HS-5 (cell line): Measurements from ENCODE around the gene TK1.
"Not testable (repeated sequence)": the region's sequence is repeated elsewhere in the genome, so short reads cannot be mapped to it uniquely, and the experiment has no call there.

ENCODE experiments used
- DNase-seq: peaks from one replicate; pipeline ENCODE4 v3.0.0-alpha.2; 2012; ENCODE audit warnings: low read depth

The TK1 gene, protein sequence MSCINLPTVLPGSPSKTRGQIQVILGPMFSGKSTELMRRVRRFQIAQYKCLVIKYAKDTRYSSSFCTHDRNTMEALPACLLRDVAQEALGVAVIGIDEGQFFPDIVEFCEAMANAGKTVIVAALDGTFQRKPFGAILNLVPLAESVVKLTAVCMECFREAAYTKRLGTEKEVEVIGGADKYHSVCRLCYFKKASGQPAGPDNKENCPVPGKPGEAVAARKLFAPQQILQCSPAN

DNA sequence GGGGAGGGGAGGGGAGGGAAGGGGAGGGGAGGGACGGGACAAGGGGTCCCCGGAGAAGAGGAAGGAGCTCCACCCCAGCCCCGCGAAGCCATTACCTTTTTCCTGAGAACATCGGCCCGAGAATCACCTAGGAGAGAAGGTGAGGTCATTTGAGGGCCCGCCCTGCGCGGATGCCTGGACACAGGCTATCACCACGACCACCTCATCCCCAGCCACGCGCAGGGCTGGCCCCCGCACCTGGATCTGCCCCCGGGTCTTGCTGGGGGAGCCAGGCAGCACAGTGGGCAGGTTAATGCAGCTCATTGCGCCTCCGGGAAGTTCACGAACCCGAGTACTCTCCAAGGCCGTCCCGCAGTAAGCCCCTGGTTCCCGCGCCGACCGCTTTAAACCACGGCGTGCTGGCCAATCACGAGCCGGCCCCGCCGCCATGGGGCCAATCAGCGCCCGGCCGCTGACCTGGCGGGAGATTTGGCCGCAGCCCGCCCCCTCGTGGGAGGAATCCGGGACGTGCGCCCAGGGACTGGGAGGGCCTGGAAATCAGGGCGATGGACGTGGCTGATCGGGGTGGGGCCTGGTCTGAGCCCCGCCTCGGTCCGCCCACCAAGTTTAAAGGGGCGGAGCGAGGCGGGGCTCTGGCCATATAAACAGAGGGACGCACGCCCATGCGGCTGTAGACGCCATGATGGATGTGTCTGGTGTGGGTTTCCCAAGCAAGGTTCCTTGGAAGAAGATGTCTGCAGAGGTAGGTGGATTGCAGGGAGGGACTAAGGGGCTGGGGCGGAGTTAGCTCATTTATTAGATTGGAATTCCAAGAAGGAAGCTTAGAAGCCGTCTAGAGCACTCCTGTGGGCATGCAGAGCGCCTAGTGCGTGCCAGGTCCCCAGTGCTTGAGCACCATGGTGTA lies at the start of gene TK1, which contains the start of gene AFMID:
TSS of gene TK1 (minus strand) at position 361 of the 904 bp plus-strand sequence. CDS start at position 303, 58 bp downstream.
TSS of gene AFMID (plus strand) at position 671 of the 904 bp plus-strand sequence. CDS start at position 680, 9 bp downstream.
- DNase-seq, result peak; percentile 88

DNA sequence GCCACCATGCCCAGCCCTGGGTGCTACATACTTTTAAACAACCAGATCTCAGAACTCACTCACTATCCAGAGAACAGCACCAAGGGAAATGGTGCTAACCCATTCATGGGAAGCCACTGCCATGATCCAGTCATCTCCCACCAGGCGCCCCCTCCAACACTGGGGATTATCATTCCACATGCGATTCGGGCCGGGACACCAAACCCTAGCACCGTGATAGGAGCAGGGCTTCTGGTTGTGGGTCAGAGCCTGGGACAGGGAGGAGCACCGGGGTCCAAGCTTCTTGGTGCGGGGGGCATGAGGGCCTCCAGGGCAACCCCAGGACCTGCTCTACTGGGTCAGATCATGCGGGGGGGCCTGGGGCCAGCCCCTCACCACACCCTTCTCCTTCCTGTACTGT lies 49.0 kb upstream of the TK1 start:
- DNase-seq, result no peak

DNA sequence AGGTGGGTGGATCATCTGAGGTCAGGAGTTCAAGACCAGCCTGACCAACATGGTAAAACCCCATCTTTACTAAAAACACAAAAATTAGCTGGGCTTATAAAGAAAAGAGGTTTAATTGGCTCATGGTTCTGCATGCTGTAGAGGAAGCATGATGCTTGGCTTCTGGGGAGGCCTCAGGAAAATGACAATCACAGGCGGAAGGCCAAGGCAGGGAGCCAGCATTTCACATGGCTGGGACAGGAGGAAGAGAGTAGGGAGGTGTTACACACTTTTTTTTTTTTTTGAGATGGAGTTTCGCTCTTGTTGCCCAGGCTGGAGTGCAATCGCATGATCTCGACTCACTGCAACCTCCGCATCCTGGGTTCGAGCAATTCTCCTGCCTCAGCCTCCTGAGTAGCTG lies 48.2 kb upstream of the TK1 start:
- not testable (repeated sequence) for DNase-seq

DNA sequence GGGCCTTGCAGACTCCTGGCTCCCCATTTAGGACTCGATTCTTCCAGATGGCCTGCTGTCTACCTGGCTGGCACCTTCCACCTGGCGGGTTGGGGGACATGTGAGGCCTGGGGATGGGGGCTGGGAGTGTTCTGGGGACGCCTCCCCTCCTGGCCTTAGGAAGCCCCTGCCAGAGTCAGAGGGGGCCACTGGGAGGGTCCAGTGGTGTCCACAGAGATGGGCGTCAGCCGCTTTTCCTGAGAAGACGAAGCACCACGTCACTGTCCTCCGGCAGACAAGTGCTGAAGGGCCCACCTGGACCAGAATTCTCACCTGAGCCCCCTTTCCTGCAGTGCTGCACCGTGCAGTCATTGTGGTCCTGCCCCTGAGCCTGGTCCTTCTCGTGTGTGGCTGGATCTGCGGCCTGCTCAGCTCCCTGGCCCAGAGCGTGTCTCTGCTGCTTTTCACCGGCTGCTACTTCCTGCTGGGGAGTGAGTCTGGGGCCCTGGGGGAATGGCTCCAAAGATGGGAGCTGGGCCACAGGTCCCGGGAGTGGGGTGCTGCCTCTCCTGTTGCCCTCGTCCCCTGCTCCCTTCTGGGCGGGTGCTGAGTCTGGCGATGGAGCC lies 47.5 kb upstream of the TK1 start:
- DNase-seq, result no peak

DNA sequence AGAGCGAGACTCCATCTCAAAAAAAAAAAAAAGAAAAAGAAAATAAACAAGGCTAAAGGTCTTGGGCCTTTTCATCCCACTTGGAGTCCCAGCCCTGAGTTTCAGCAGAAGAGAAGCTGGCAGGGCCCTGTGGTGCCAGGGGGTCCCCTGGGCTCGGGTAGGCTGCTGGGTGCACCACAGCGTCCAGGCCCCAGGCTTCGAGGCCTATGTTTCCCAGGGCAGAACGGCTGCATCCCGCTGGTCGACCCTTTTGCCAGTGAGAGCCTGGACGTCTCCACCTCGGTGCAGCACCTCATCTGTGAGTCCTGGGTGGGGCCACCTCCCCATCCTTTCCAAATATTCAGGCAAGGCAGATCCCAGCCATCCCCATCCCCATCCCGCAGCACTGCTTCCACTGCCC lies 46.8 kb upstream of the TK1 start:
- DNase-seq, result no peak

DNA sequence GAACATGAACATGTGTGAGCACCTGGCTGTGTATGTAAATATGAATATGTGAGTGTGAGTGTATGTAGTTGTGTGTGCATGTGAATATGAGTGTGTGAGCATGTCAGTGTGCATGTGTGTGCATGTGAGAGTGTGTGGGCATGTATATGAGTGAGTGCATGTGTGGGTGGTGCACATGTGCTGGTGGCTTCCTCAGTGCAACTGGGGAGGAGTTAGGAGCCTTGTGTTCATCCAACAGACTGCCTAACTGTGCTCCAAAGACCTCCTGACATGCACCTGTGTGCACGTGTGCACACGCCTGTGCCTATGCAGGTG lies 46.0 kb upstream of the TK1 start:
- no peak for DNase-seq

DNA sequence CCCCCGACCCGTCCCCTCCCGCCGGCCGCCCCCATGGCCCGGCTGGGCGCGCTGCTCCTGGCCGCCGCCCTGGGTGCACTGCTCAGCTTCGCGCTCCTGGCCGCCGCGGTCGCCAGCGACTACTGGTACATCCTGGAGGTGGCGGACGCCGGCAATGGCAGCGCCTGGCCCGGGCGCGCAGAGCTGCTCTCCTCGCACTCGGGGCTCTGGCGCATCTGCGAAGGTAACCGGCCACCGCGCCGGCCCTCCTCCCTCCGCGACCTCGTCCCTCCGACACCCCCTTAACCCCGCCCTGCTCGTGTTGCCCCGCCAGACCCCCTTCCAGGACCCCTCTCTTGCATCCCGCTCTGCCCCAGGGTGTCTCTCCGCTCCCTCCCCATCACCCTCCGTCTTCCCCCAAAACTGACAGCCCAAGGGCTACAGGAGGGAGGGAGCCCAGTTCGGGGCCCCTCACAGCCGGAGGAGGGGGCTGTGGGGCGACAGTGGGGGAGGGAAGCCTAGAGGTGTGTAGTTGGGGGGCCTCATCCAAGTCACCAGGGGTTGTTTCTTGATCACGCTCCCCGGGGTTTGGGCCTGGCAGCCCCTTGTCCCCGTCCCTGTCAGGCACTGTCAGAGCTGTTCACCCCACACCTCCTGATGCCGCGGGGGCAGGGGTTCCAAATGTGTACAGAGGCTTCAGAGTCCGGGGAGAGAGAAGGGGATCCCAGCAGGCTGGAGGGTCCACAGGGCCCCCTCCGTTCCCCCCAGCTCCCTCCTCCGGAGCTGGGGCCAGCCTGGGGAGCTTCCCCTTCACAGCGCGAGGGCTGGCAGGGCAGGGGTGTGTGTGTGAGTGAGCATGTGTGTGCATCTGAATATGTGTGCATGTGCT lies 45.4 kb upstream of the TK1 start:
- DNase-seq, result no peak

DNA sequence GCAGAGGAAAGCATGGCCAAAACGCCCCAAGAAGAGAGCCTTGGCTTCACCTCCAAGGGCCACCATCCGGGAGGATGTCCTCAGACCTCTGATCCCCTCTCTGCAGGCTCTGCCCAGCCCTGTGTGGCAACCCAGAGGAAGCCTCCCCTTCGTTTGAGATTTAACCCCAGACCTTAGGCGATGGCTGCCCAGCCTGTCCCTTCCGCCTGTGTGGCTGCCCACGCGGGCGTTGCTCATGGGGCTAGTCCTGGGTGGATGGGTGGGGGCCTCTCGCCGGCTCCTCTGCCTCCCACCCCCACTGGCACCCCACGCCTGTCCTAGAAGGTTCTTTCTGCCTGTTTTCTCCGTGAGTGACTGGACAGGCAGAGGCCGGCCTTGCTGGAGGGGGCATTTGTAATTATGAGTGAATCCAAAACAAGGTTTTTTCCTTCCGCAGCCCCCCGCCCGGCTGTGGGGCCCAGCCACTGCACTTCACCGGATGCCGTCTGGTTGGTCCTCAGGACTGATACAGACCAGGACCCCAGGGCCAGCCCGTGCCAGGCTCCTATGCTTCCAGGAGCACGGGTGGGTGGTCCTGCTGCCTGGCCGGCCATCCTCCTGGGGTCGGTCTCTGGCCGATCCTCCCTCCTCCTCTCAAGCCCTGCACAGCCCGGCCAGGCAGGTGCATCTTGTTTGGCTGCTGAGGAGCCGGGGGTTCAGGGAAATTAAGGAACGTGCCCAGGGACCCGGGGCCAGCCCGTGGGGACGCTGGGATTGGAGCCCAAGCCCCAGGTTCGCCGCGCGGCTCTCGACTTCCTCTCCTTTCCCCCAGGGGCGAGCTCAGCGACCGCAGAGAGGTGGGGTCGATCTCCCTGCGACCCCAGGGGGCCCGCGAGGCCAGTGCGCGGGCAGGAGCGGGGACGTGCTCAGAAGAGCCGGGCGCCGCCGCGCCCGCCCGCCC lies 44.4 kb upstream of the TK1 start, which contains the start of gene TMEM235:
TSS of gene TMEM235 (plus strand) at position 636 of the 940 bp plus-strand sequence. CDS start 393 bp downstream, outside the sequence.
- DNase-seq, result no peak

DNA sequence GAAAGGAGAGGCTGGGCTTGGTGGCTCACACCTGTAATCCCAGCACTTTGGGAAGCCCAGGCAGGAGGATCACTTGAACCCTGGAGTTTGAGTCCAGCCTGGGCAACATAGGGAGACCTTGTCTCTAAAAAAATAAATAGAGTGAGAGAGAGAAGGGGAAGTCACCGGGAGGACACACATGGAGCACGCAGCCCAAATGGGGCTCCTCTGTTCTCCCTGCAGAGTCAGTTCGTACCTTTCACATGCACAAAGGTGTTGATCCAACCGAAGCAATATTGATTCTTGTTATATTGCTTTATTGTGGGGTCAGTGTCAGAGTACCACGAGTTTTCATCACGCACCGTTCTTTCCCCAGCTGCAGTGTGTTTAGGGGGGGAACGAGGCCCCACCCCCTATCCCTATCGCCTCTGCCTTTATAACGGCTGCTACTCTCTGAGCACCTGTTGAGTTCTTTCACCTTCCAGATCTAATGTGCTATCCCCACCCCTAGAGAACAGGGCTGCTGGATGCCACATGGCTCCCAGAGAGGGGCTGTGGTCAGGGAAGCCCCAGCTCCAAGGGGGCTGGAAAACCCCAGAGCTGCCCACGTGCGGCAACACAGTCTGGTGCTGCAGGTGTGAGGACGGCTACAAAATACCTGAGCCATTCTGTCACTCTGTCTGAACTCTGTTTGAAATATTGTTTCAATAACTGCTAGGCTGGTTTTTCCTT lies 43.6 kb upstream of the TK1 start:
- DNase-seq, result no peak

DNA sequence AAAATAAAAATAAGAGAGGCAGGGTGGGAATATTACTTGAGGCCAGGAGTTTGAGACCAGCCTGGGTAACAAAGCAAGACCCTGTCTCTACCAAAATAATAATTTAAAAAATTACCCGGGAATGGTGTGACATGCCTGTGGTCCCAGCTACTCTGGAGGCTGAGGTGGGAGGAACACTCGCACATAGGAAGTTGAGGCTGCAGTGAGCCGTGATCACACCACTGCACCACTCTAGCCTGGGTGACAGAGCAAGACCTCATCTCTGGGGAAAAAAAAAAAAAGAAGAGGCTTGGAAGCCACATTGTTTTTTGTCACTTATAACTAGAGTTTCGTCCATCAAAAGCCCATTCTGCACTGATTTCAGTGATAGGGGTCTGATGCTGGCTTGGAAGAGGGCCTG lies 41.3 kb upstream of the TK1 start:
- no peak for DNase-seq

DNA sequence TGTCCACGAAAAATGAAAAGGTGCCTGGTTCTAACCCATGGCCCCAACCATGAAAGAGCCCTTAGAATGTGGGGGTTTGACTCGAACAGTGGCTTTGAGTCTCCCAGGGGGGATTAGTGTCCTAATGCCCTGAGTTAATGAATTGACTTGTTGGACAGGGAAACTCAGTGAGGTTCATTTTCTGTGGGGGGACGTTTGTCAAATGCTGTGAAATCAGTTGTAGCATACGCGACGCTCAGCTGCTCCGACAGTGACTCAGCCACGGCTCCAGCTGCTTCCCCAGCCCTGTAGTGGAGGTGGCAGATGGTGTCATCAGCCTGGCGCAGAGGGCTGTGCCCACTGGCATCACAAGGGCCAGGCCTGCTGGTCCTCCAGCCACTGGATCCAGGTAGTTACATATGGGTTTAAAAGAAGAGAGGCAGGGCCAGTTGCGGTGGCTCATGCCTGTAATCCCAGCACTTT lies 40.6 kb upstream of the TK1 start:
- no peak for DNase-seq

DNA sequence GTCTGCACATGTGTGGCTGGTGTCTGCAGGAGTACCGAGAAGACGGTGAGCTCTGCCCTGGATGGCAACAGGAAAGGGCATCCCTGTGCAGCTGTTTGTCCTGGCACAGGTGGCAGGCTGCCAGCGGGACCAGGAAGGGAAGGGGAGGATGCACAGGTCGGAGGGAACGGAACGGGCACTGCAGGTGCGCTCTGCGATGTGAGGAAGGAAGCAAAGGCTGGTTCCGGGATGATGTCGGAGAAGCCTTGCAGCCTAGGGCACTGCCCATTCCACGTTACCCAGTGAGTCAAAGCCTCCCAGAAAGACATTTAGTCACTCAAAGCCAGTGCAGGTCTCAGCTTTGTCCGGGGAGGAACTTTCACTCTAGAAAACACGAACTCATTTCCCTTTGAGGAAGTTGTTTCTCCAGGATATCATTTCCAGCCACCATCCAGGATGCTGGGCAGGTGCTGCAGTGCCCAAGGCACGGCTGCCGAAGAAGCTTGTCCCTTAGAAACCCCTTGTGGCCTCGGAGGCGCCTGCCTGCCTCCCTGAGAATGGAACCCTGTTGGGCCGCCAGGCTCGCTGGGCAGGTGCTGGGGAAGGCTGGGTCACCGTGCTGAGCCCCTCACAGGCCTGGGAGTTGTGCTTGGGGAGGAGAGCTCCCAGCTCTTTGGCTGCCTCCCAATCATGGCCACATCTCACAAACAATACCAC lies 40.1 kb upstream of the TK1 start:
- no peak for DNase-seq

DNA sequence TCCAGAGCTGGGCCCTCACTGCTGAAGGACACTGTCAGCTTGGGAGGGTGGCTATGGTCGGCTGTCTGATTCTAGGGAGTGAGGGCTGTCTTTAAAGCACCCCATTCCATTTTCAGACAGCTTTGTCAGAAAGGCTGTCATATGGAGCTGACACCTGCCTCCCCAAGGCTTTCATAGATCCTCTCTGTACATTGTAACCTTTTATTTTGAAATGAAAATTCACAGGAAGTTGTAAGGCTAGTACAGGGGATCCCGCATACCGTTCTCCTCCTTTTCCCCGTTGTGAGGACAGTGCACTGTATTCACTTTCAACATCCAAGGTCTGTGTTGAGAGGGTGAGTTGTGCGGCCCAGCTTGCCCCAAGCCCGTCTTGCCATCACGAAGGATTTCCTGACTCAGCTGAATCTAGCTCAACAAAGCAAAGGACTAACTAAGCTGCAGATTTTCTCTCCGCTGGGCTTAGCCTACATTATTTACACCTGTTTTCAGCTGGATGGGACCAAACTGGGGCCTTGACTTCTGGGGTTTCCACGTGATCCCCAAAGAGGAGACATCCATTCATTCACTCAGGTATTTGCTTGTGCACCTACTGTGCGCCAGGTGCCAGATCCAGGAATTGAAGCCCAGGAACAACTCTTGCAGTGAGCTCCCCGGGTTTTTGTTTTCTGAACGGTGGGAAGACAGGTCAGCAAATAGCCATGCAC lies 39.4 kb upstream of the TK1 start:
- no peak for DNase-seq

DNA sequence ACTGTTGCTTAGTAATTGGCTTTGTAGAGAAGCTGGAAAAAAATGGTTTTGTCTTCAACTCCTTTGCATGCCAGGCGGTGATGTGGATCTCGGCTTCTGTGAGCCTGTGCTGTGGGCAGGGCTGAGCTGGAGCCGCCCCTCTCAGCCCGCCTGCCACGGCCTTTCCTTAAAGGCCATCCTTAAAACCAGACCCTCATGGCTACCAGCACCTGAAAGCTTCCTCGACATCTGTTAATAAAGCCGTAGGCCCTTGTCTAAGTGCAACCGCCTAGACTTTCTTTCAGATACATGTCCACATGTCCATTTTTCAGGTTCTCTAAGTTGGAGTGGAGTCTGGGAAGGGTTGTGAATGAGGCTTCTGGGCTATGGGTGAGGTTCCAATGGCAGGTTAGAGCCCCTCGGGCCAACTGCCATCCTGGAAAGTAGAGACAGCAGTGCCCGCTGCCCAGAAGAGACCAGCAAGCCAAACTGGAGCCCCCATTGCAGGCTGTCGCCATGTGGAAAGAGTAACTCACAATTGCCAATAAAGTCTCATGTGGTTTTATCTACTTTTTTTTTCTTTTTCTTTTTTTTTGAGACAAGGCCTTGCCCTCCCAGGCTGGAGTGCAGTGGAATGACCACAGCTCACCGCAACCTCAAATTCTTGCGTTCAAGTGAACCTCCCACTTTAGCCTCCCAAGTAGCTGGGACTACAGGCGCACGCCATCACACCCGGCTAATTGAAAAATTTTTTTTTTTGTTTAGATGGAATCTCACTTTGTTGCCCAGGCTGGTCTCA lies 38.4 kb upstream of the TK1 start:
- no peak for DNase-seq

DNA sequence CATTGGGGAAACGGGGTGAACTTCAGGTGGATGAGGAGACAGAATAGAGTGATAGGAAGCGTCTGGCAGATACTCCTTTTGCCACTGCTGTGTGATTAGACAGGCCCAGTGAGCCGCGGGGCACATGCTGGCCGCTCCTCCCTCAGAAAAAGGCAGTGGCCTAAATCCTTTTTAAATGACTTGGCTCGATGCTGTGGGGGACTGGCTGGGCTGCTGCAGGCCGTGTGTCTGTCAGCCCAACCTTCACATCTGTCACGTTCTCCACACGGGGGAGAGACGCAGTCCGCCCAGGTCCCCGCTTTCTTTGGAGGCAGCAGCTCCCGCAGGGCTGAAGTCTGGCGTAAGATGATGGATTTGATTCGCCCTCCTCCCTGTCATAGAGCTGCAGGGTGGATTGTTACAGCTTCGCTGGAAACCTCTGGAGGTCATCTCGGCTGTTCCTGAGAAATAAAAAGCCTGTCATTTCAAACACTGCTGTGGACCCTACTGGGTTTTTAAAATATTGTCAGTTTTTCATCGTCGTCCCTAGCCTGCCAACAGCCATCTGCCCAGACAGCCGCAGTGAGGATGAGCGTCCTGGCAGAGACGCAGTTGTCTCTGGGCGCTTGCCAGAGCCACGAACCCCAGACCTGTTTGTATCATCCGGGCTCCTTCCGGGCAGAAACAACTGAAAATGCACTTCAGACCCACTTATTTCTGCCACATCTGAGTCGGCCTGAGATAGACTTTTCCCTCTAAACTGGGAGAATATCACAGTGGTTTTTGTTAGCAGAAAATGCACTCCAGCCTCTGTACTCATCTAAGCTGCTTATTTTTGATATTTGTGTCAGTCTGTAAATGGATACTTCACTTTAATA lies 37.6 kb upstream of the TK1 start:
- no peak for DNase-seq

DNA sequence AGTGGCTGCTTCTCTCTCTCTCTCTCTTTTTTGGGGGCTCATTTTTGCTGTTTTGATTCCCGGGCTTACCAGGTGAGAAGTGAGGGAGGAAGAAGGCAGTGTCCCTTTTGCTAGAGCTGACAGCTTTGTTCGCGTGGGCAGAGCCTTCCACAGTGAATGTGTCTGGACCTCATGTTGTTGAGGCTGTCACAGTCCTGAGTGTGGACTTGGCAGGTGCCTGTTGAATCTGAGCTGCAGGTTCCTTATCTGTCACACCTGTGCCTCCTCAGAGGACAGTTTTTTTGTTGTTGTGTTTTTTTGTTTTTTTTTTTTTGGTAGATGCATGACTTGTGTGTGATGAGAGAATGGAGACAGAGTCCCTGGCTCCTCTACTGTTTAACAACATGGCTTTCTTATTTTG lies 36.9 kb upstream of the TK1 start:
- DNase-seq, result no peak

DNA sequence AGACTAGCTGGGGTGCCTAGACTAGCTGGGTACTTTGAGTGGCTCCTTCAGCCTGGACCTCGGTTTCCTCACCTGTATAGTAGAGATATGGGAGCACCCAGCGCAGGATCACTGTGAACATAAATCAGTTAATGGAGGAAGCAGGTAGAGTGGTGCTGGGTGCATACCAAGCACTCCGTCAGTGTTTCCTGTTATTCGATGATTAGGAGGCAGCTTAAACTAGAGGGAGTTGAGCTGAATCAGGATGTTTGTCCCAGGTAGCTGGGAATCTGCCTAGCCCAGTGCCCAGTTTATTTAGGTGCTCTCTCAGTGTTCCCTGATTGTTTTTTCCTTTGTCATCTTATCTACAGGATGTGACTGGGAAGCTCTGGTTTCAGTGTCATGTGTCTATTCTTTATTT lies 36.2 kb upstream of the TK1 start:
- DNase-seq, result no peak
